Adipocyte (in vitro differentiated cells): Measurements from ENCODE around the gene TBCC.

Experiments used
- DNase-seq: peaks from one replicate; pipeline ENCODE4 v3.0.0-alpha.2; 2015; ENCODE audit warnings: low read depth
- H3K27me3 ChIP-seq: replicated peaks from 2 replicates; pipeline ENCODE4 v1.7.0; 2013; ENCODE audit warnings: mild to moderate bottlenecking, low read length, moderate library complexity; ENCODE audit not compliant: control insufficient read depth, insufficient read depth
- H3K36me3 ChIP-seq: 2 replicates; pipeline ENCODE4 v1.7.0; 2013; ENCODE audit warnings: low read length, mild to moderate bottlenecking, moderate library complexity; ENCODE audit not compliant: control insufficient read depth, insufficient read depth, severe bottlenecking
- H3K4me1 ChIP-seq: 2 replicates; pipeline ENCODE4 v1.7.0; 2013; ENCODE audit warnings: mild to moderate bottlenecking, low read length, moderate library complexity; ENCODE audit not compliant: control insufficient read depth, insufficient read depth
- H3K4me3 ChIP-seq: 2 replicates; pipeline ENCODE4 v1.7.0; 2013; ENCODE audit warnings: mild to moderate bottlenecking, low read length, moderate library complexity
- H3K9ac ChIP-seq: 2 replicates; pipeline ENCODE4 v1.7.0; 2013; ENCODE audit warnings: mild to moderate bottlenecking, low read length, moderate library complexity
- H3K9me3 ChIP-seq: 2 replicates; pipeline ENCODE4 v1.7.0; 2013; ENCODE audit warnings: mild to moderate bottlenecking, low read length, moderate library complexity; ENCODE audit not compliant: control insufficient read depth

TBCC gene

GRCh38 chr6:42745640-42746462 lies at the start of gene TBCC:
Gene TBCC, minus strand, starts transcription at chr6:42746103. Its CDS starts 30 bp downstream, at chr6:42746073.
- DNase-seq, result peak; percentile 99
- H3K9me3 ChIP-seq, result no peaks in the 10 kb centered on the region
- peak within 1 kb of the TSS; percentile 100 for H3K4me3 ChIP-seq
- H3K27me3 ChIP-seq, result no peaks in the 10 kb centered on the region
- peaks cover 53% of the 10 kb centered on the region for H3K4me1 ChIP-seq
- H3K9ac ChIP-seq, result peak within 1 kb of the TSS; percentile 100
- no peaks in the 10 kb centered on the region for H3K36me3 ChIP-seq

DNA sequence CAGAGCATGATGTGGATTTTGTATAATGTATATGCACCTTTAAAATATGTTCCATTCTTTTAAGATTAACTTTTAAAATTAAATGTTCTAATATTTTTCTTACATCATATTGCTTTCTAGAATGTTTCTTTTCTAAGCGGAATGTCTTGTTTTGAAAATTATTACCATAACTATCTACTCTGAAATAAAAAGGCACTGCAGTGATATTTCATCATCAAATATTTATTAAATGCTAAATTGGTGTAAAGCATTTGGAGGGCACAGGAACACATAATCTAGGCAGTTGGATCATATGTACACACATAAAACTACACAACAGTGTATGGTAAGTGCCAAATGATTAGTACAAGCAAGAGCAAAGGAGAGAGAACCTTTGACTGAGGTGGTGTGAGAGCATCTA lies 49.7 kb upstream of the TBCC start:
- Histone ChIP-seq H3K4me3 (no peak overlapping the region), H3K4me1 (peaks cover 23% of the 10 kb centered on the region), H3K9ac (no peak overlapping the region), H3K27me3 (no peaks in the 10 kb centered on the region), H3K36me3 (no peaks in the 10 kb centered on the region), H3K9me3 (no peaks in the 10 kb centered on the region)
- DNase-seq, result no peak

DNA sequence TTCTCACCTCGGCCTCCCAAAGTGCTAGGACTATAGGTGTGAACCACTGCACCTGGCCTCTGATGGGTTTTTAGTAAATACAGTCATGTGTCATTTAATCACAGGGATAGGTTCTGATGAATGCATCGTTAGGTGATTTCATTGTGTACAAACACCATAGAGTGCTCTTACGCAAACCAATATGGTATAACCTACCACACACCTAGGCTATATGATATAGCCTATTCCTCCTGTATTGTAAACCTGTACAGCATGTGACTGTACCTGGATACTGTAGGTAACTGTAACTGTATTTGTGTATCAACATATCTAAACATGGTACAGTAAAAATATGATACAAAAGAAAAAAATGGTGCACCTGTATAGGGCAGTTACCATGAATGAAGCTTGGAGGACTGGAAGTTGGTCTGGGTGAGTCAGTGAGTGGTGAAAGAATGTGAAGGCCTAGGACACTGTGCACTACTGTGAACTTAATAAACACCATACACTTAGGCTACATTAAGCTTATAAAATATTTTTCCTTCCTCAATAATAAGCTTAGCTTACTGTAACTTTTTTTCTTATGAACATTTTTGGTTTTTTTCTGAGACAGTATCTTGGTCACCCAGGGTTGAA lies 45.9 kb upstream of the TBCC start:
- H3K27me3 ChIP-seq, result no peaks in the 10 kb centered on the region
- peaks cover 27% of the 10 kb centered on the region for H3K4me1 ChIP-seq
- no peaks in the 10 kb centered on the region for H3K36me3 ChIP-seq
- H3K9ac ChIP-seq, result no peak overlapping the region
- no peaks in the 10 kb centered on the region for H3K9me3 ChIP-seq
- no peak overlapping the region for H3K4me3 ChIP-seq
- no peak for DNase-seq

DNA sequence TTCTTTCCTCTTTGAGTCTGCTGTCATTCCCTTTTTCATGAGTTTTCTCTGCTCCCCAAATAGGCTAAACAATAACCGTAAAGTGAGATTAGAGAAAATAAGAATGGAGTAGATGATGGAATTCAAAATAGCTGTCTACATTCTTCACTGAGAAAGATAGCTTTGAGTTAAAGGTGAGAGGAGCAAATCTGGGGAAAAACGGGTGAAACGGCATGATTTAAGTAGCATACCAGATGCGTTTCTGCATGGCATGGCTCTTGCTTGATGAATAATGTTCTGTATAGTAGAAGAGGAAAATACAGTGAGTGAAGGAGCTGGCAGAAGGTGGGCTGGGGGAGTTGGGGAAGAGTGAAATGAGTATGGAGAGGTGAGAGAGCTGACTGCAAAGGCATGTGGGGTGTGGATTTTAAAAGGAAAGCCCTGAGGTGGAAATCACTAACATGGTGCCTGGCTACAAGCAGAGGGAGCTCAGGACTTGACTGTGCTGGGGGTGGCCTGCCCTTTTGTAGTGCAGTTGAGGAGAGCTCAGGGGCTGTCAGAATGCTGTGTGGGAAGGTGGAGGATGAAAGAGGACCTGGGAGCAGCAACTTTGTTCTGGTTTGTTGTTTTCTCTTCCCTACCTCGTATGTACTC lies 44.8 kb upstream of the TBCC start:
- H3K9me3 ChIP-seq, result no peaks in the 10 kb centered on the region
- no peak overlapping the region for H3K4me3 ChIP-seq
- no peak for DNase-seq

DNA sequence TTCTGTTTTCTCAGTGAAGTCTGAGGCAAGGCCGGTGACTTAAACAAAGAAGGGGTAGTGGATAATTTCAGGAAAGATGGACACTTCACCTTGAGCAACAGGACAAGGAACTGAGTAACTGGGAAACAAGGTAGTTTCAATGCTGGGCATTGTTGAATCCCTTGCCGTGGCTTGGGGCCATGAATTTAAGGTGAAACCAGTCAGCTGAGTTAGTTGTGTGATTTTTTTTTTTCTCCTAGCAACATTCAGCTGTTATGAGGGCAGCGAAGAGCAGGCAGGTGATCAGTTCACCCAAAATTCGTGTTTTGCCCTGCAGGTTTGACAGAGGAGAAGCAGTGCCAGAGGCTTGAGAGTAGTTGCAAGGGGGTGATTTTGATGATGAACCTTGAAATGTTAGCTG lies 42.8 kb upstream of the TBCC start:
- H3K27me3 ChIP-seq, result no peaks in the 10 kb centered on the region
- no peak for DNase-seq
- no peaks in the 10 kb centered on the region for H3K36me3 ChIP-seq
- peaks cover 47% of the 10 kb centered on the region for H3K4me1 ChIP-seq
- H3K9ac ChIP-seq, result no peak overlapping the region
- no peaks in the 10 kb centered on the region for H3K9me3 ChIP-seq
- H3K4me3 ChIP-seq, result no peak overlapping the region

More for the DNA sequence above, 44.8 kb upstream of the TBCC start:
- no peaks in the 10 kb centered on the region for H3K36me3 ChIP-seq
- H3K4me1 ChIP-seq, result peaks cover 36% of the 10 kb centered on the region
- no peaks in the 10 kb centered on the region for H3K27me3 ChIP-seq
- H3K9ac ChIP-seq, result peak overlapping the region; percentile 15

GRCh38 chr6:42787063-42787472 lies 41.2 kb upstream of the TBCC start:
- no peak for DNase-seq
- peaks cover 45% of the 10 kb centered on the region for H3K4me1 ChIP-seq
- H3K4me3 ChIP-seq, result no peak overlapping the region

GRCh38 chr6:42786525-42786985 lies 40.7 kb upstream of the TBCC start:
- Histone ChIP-seq H3K36me3 (no peaks in the 10 kb centered on the region), H3K27me3 (no peaks in the 10 kb centered on the region), H3K9me3 (no peaks in the 10 kb centered on the region), H3K4me1 (peaks cover 40% of the 10 kb centered on the region), H3K4me3 (peak overlapping the region; percentile 99), H3K9ac (no peak overlapping the region)
- no peak for DNase-seq

More at GRCh38 chr6:42787063-42787472, 41.2 kb upstream of the TBCC start:
- Histone ChIP-seq H3K9ac (no peak overlapping the region), H3K36me3 (no peaks in the 10 kb centered on the region), H3K9me3 (no peaks in the 10 kb centered on the region), H3K27me3 (no peaks in the 10 kb centered on the region)

- Histone ChIP-seq H3K4me1 (peaks cover 36% of the 10 kb centered on the region), H3K4me3 (peak overlapping the region; percentile 99), H3K36me3 (no peaks in the 10 kb centered on the region), H3K9me3 (no peaks in the 10 kb centered on the region), H3K9ac (peak overlapping the region; percentile 99), H3K27me3 (no peaks in the 10 kb centered on the region)
- no peak for DNase-seq
Measured at GRCh38 chr6:42784717-42785498, 39.0 kb upstream of the TBCC start.

- peak; percentile 39 for DNase-seq
- Histone ChIP-seq H3K36me3 (no peaks in the 10 kb centered on the region), H3K9me3 (no peaks in the 10 kb centered on the region), H3K27me3 (no peaks in the 10 kb centered on the region), H3K4me3 (peak overlapping the region; percentile 99), H3K9ac (peak overlapping the region; percentile 99), H3K4me1 (peaks cover 33% of the 10 kb centered on the region)
Measured at GRCh38 chr6:42783876-42784642, 38.2 kb upstream of the TBCC start.

- H3K4me3 ChIP-seq, result peak overlapping the region; percentile 99
- H3K36me3 ChIP-seq, result no peaks in the 10 kb centered on the region
- no peaks in the 10 kb centered on the region for H3K27me3 ChIP-seq
- no peaks in the 10 kb centered on the region for H3K9me3 ChIP-seq
- peaks cover 28% of the 10 kb centered on the region for H3K4me1 ChIP-seq
- DNase-seq, result peak; percentile 83
- peak overlapping the region; percentile 99 for H3K9ac ChIP-seq
Measured at GRCh38 chr6:42783177-42783875, 37.4 kb upstream of the TBCC start.
